ENCODE data around the gene NCF4.

The NCF4 gene

DNA sequence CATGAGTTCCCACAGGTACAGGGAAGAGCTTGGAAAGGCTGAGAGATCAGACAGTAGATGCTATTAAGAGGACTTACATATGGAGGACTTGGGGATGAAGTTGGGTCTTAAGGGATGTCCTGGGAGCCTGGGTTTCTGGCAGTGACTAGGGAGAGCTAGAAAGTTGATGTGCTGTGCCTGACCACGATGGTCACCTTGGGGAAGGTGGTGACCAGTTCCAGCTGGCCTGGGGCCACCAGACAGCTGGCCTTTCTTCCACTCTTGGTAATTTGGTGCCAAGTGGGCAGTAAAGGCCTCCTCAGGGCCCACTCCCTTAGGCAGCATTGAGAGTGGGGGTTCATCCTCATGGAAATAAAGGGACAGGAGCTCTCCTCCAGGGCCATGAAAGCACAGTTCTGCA, 38.7 kb downstream of the NCF4 start:
- DNase-seq: no peak

DNA sequence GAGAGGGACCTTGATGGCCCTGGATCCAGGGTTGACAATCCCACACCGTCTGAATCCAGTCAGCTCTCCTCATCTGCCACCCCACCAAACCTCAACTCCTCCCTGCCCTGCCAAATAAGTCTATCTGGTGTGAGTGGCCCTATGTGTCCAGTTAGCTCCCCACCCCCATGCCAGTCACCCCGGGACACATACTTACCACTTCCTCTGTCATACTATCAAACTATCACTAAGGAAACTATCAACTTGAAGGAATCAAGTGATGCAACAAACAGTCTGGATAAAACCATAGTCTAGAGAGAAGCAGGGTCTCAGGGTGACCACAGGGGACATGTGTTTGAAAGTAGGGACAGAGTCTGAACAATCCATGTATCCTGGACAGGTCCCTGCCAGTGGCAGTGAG, 39.4 kb downstream of the NCF4 start:
- DNase-seq: no peak

DNA sequence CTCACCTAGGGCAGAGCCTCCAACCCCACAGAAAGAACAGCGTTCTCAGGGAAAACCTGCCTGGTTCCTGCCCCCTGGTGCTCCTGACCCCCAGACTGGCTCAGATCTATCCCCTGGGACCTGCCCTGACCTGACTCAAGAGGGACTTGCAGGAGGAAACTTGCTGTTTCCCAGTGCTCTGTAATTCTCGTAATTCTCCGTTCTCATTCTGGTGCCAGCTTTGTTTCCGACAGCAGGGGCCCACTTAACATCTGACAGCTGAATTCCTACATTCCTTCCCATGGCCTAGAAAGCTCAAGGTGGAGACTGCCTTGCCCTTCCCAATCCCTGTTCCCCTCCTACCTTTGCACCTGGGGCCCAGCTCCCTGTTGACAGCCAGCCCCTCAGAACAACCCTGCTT, 40.1 kb downstream of the NCF4 start:
- no peak for DNase-seq

DNA sequence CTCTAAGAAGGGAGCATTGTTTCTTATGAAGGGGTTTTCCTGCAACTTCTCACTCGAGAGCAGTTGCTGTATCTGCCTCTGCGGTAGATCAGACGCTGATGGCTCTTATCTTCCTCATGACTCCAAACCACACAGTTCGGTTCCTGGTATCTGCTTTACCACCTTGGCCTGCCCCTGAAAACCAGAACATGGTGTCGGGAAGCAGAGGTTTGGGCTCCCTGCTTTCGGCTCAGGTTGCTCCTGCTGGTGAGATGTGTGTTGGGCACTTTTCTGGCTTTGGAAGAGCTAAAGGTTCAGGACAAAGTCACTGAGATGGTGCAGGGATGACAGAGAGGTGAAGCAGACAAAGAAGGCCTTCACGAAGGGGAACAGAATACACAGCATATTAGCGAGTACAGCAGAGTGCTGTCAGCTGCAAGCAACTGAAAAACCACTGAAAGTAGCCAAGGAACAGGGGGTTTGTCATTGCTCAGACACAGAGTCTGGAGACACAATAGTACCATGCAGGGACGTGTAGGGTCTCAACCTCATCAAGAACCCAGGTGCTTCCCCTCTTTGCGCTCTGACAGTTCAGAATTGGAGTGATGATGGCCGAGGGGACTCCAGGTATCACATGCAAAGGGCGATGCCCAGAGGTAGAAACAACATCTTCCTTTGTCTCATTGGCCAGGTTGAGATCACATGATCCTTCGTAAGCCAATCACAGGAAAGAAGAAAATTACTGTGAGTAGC, 40.8 kb downstream of the NCF4 start:
- no peak for DNase-seq

DNA sequence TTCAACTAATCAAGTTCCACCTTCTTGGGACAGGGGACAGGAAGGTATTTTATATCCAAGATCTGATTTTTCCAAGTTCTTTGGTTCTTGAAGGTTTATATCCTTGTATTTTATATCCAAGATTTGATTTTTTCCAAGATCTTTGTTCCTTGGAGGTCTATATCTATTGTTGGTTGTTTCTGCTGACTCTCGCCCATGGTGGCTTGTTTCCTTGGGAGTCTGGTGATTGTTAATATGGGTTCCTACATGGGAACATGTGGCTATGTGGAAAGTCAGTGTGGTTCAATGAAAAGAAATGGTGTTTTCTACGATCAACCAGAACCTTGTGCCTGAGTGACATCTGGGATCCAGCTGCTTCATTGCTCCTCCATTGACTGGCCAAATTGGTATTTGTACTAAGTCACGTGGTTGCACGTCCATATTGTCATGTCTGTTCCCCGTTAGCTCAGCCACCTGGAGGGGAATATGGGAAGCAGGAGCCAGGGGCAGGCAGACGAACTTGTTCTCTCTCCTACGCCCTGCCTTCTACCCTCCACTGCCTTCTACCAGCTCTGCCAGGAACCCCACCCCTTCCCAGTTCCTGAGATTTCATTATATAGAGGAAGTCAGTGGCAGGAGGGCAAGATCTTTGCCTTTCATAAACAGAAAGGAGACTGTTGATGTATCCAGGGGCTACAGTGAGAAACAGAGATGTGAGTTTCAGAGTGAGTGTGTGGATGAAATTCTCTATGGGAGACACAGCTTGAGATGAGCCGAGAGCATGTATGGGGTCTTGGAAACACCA, 41.5 kb downstream of the NCF4 start:
- no peak for DNase-seq

DNA sequence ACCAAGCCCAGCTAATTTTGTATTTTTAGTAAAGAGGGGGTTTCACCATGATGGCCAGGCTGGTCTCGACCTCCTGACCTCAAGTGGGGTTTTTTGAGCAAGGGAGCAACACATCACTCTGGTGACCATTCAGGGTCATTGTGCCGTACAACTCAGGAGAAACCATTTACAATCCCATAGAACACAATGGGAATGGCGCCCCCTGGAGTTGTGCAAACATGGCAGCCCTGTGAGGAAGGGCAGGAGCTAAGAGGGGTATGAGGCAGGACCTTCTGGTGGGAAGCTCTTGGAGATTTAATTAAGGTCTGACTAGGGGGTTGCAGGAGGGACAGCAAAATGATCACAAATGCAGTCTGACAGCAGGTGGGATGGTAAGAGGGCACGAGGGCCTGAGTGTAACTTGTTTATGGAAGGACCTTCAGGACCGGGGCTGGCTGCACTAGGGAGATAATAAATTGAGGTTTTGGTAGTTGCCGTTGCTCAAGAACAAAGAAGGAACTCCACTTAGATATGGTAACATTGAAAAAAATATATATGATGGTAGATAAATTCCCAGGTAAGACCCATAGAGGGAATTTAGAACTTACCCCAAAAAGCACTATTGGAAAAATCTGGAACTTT, 43.6 kb downstream of the NCF4 start:
- DNase-seq: no peak

DNA sequence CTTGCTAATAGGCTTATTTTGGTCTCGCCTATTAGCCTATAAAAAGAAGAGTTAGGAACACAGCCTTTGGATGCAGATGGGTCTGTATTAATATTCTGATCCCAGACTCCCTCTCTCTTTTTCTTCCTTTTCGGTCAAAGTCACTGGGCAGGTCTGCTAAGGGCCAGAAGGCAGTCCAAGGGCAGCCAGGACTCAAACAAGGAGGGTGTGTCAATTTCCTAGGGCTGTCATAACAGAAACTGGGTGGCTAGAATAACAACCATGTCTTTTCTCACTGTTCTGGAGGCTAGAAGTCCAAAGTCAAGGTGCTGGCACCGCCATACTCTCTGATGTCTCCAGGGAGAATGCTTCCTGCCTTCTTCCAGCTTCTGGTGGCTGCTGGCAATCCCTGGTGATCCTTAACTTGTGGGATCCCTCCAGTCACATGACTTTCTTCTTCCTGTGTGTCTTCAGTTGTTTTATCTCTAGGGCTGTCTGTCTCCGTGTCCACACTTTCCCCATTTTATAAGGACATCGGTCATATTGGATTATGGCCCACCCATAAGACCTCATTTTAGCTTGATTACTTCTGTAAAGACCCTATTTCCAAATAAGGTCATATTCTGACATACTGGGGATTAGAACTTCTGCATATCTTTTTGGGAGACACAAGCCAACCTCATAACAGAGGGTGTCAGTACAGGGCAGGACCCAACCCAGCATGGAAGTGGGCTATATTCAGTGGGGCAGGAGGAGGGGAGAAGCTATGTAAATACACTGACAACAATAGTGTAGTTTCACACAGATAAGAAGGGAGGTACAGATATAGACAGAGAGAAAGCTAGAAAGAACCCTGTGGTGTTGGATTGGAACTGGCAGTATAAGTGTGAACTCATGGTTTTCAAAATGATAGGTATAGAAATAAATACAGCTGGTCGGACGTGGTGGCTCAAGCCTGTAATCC, 46.7 kb downstream of the NCF4 start:
- DNase-seq: no peak

DNA sequence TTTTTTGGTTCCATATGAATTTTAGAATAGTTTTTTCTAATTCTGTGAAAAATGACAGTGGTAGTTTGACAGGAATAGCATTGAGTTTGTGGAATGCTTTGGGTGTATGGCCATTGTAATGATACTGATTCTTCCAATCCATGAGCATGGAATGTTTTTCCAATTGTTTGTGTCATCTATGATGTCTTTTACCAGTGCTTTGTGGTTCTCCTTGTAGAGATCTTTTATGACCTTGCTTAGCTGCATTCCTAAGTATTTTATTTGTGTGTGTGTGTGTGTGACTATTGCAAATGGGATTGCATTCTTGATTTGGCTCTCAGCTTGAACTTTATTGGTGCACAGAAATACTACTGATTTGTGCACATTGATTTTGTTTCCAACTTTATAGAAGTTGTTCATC, 49.7 kb downstream of the NCF4 start:
- DNase-seq: no peak

DNA sequence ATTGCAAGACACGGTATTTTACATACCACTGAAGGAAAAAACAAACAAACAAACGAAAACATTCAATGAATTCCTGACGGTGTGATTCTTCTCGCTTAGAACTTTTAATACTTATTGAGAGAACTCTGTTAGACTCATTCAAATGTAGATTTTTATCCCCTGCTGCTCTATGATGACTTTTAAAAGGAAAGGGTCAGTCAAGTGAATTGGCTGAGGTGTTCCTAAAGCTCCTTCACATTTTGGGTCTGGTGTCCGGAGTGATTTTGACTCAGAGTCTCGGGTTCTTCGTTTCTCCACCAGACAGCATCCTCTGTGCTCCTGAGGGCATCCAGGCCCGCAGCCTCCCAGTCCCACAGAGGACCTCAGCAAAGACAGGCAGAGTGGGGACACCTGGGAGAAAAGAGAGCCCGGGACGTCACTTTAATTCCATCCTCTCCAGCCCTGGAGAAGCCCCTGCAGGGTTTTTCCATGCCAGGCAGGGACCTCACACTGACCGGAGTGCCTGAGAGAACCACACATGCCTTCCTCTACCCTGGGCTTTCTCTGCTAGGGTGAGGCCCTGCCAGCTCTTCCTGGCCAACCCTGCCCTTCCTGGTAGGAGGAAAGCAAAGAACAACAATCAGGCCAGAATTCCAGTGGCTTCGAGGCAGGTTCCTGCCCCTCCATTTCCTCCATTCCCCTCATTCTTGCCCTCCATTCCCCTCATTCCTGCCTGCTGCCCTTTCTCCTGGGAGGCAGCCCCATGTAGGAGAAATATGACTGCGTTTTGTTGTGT, 51.3 kb downstream of the NCF4 start:
- no peak for DNase-seq

DNA sequence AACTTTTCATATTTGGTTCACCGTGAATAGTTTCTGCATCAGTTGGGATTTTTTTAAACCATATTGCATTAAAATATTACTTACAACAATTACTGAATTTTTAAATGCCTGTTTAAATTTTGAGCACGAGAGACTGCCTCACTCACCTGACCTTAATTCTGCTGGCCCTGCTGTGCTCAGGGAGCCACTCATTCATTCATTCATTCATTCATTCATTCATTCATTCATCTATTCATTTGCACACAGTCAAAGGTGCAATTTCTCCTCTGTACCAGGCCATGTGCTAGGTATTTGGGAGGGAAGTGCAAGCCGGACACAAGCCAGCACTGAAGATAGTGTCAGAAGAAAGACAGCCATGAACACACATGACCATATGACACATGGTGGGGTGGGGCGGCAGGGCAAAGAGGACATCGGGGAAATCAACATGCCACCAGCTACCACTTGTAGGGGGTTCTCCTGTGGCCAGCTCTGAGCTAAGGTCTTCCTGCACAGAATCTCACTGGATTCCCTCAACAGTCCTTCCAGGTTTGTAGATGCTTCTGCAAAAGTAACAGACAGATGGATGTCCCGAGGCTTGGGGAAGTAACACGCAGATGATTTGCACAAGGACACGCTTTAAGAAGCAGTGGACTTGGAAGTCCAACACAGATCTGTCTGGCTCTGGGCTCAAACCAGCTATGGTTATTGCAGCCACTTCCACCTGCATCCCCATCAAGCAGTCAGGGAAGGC, 52.1 kb downstream of the NCF4 start:
- no peak for DNase-seq

DNA sequence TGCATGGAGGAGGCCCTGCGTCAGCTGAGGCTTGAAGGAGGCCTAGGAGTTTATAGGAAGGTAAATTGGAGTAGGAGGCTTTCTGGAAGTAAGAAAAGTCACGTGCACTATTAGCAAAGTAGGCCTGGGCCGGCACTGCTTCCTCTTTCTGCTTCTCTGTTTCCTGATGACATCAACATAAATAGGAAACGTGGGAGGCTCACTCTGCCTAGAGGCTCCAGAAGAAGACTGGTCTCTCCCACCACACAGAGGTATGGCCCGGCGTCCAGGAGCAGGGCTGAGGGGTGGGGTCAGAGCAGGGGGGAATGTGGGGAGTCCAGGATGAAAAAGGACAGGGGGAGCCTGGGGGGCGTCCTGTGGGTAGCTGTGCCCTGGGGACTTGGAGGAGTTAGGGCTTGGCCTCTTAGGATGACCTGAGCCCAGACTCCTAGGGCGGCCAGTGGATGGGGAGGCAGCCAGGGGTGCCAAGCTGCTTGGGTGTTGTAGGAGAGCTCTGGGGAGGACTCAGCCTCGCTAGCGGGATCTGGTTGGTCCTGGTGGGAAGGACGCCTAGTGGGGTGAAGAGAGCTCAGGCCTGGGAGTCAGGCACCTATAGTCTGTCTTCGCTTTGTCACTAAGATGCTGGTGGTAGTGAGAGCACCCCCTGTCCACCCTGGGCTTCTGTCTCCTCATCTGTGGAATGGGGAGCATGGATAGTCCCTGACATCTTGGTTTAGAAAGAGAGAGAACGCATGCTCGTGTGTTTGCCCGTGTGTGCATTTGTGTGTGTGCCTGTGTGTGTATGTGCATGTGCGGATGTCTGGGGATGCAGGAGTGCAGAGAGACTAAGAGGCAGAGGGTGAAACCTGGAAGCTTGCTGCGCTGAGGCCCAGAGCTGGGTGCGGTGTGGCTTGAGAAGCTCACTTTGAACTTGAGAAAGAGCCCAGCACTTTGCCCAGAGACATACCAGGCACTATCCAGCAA, 52.9 kb downstream of the NCF4 start, which contains the start of gene CSF2RB:
Gene CSF2RB, plus strand, starts transcription at position 202 of the 963 bp plus-strand sequence. CDS start 8,580 bp downstream, outside the sequence.
- no peak for DNase-seq

DNA sequence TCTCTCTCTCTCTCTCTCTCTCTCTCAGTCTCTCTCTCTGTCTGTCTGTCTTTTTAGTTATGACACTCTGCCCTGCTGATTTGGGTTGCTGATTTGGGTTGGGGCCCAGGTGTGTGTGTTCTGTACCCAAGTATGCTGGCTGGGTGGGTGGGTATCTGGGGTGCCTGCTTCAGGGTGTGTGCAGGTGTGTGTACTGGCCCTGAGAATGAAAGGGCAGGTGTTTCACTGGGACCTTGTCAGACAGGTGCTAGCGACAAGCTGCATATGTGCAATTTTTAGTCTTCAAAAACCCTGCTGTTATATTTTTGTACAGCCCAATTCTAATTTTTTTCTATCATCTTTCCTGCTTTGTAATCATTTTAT, 53.6 kb downstream of the NCF4 start:
- DNase-seq: no peak

DNA sequence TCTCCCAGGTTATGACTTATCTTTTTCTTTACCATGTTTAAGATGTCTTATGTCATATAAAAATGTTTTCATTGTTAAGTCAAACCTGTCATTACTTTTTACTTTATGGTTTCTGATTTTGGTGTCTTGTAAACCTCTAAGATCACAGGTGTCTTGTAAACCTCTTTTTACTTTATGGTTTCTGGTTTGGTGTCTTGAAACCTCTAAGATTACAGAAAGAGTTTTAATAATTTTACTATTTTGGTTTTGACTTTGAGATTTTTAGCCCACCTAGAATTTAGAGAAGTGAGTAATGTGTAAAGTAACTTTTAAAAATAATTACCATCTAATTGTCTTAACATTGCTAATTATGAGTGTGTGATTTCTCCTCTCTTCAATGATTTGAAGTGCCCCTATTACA, 55.2 kb downstream of the NCF4 start:
- no peak for DNase-seq

DNA sequence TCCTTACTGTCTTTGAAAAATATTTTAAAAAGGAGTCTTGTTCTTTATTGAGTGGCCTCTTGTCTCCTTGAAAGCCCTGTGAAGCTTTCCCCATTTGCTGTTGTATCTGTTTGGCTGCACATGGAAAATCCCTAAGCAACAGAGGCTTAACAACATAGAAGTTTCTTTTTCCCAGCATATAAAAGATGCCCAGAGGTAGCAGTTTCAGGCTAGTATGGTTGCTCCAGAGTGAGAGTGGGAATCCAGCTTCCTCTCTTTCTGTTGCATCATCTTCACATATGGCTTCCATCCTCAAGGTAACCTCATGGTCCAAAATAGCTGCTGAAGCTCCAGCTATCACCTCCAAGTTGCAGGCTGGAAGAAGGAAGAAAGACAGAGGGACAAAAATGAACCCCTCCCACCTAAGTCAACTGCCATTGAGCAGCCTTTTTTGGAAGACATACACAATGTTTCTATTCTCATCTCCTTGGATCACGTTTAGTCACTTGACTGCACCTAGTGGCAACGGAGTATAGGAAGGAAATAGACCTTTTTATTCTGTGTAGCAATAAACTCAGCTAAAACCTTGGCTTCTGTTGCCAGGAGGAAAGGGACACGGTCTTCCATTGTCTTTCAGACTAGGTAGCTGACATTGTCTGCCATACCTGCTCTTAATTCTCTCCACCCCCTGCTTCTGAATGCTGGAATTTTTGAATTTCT, 57.9 kb downstream of the NCF4 start:
- DNase-seq: no peak

DNA sequence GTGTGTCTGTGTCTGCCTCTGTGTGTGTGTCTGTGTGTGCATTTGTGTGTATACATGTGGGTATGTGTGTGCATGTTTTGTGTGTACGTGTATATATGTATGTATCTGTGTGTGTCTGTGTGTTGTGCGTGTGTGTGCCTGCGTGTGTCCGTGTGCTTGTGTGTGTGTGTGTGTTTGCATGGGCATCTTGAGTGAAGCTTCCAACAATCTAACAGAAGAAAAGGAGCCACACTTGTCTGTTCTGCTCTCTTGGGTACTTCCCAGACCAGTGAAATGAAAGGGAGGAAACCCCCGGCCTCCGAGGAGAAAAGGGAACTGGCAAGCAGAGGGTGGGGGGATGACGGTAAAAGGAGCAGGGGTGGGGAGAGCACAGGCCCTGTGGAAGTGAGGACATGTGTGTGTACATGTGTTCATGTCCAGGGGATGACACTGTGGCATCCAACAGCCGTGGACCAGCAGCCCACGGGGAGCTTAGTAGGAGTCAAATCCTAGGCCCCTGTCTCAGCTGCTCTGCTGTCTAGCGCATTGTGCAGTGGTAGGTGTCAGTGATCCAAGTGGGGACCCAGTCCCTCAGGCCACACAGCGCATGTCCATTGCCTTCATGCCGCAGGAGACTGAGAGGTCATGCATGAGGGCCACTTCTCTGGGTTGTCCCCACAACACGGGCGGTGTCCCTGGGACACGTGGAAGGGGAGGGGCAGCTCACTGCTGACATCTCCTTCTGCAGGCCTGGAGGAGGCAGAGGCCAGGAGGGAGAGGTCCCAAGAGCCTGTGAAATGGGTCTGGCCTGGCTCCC, 60.7 kb downstream of the NCF4 start:
- no peak for DNase-seq

DNA sequence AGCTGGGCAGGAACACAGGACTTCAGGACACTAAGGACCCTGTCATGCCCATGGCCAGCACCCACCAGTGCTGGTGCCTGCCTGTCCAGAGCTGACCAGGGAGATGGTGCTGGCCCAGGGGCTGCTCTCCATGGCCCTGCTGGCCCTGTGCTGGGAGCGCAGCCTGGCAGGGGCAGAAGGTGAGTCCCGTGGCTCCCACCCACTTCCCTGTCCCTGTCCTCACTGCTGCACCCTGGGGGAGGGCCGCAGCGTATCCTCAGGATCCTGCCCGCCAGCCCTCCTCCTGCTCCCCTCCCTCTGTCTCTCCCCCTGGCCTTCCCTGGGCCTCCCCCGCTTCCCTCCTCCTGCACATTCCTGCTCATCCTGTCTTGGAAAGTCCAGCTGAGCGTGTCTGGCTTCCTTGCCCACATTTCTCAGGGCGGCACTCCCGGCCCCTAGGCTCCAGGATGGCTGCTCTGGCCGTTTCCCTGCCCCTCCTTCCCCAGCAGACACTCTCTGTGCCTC, 61.4 kb downstream of the NCF4 start:
- no peak for DNase-seq

DNA sequence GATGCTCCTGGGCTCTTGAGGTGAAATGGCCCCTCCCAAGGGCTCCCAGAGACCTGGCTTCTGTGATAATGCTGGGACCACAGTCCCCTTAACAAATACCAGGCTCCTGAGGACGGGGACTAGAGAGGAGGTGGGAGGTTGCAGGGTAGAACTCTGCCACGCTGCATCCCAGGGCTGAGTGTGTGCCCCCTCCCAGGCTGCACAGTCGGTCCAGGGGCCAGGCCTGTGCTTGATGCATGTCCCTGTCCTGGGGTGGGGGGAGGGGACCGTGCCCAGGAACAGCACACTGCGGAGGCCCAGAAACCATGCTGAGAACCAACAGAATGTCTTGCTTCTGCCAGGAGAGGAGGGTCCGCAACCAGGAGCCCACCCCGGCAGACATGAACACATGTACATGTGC, 61.9 kb downstream of the NCF4 start:
- no peak for DNase-seq

DNA sequence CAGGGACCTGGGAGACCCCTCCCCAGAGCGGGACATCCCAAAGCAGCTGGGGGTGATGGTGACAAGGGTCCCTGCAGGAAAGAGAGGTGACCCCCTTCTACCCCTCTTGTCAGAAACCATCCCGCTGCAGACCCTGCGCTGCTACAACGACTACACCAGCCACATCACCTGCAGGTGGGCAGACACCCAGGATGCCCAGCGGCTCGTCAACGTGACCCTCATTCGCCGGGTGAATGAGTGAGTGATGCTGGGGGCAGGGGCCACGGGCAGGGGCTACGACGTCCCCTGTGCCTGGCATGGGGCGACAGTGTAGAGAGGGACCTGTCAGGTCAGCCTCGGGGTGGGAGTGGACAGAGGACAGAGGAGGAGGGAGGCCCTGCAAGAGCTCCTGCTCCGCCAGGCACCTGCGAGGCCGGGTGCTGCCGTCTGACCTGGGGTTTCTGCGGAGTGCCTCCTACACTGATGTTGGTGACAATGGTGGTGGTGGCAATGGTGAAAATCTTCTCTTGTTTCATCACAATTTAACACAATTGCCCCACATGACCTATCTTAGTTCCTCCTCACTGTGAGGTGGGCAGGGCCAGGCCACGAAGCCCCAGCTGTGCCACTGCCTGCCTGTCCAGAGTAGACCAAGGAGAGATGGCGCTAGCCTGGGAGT, 62.5 kb downstream of the NCF4 start:
- DNase-seq: no peak
